ENCODE results near the gene PTPN23.

Gene PTPN23

GRCh38 chr3:47413751-47414150, 32.9 kb downstream of the PTPN23 start:
- H3K36me3 ChIP-seq (ENCODE audit: control insufficient read depth, low read length) = peaks cover 61% of the 10 kb centered on the region
- no peak for TF ChIP-seq CTCF (IDR thresholded peaks at IDR 0.05; ENCODE audit: low read depth, low read length, poor library complexity, severe bottlenecking)
- no peak for TF ChIP-seq EZH2phosphoT487 (IDR thresholded peaks at IDR 0.05; ENCODE audit: borderline replicate concordance, low read length)
- no peaks in the 10 kb centered on the region for H3K79me2 ChIP-seq (ENCODE audit: control insufficient read depth, low read length)
- H3K4me2 ChIP-seq (ENCODE audit: low read length) = no peak overlapping the region
- H3K4me1 ChIP-seq (ENCODE audit: control insufficient read depth, low read length) = no peaks in the 10 kb centered on the region; the same call in 1 of the 2 replicates
- H3K9me2 ChIP-seq (replicated peaks; ENCODE audit: control insufficient read depth, low read length) = no peaks in the 10 kb centered on the region
- H3K27me3 ChIP-seq (ENCODE audit: control insufficient read depth, low read length) = no peaks in the 10 kb centered on the region
- no peak overlapping the region for H3K27ac ChIP-seq (ENCODE audit: low read depth, low read length)
- no peaks in the 10 kb centered on the region for H3F3A ChIP-seq (ENCODE audit: control insufficient read depth, insufficient read depth)
- no peaks in the 10 kb centered on the region for H3K9me3 ChIP-seq (ENCODE audit: control insufficient read depth, insufficient read depth, low read length)
- no peak overlapping the region for H3K4me3 ChIP-seq (ENCODE audit: low read length)
- H4K20me1 ChIP-seq (ENCODE audit: control insufficient read depth, insufficient read depth, low read depth, low read length) = no peaks in the 10 kb centered on the region

GRCh38 chr3:47414161-47414564, 33.3 kb downstream of the PTPN23 start:
- no peaks in the 10 kb centered on the region for H4K20me1 ChIP-seq (ENCODE audit: control insufficient read depth, insufficient read depth, low read depth, low read length)
- H3K4me2 ChIP-seq (ENCODE audit: low read length) = no peak overlapping the region
- H3K27me3 ChIP-seq (ENCODE audit: control insufficient read depth, low read length) = no peaks in the 10 kb centered on the region
- H3K36me3 ChIP-seq (ENCODE audit: control insufficient read depth, low read length) = peaks cover 62% of the 10 kb centered on the region
- no peak overlapping the region for H3K4me3 ChIP-seq (ENCODE audit: low read length)
- H3K79me2 ChIP-seq (ENCODE audit: control insufficient read depth, low read length) = no peaks in the 10 kb centered on the region
- no peaks in the 10 kb centered on the region for H3K9me3 ChIP-seq (ENCODE audit: control insufficient read depth, insufficient read depth, low read length)
- H3K9me2 ChIP-seq (replicated peaks; ENCODE audit: control insufficient read depth, low read length) = no peaks in the 10 kb centered on the region
- no peak for TF ChIP-seq CTCF (IDR thresholded peaks at IDR 0.05; ENCODE audit: low read depth, low read length, poor library complexity, severe bottlenecking)
- TF ChIP-seq EZH2phosphoT487 (IDR thresholded peaks at IDR 0.05; ENCODE audit: borderline replicate concordance, low read length) = no peak
- no peak overlapping the region for H3K27ac ChIP-seq (ENCODE audit: low read depth, low read length)
- H3F3A ChIP-seq (ENCODE audit: control insufficient read depth, insufficient read depth) = no peaks in the 10 kb centered on the region
- peaks cover 4% of the 10 kb centered on the region for H3K4me1 ChIP-seq (ENCODE audit: control insufficient read depth, low read length)

- Histone ChIP-seq H3K79me2 (ENCODE audit: control insufficient read depth, low read length) (no peaks in the 10 kb centered on the region), H3K27ac (ENCODE audit: low read depth, low read length) (no peak overlapping the region), H3K4me3 (ENCODE audit: low read length) (no peak overlapping the region), H3K9me3 (ENCODE audit: control insufficient read depth, insufficient read depth, low read length) (no peaks in the 10 kb centered on the region), H3K4me1 (ENCODE audit: control insufficient read depth, low read length) (peaks cover 6% of the 10 kb centered on the region), H3K4me2 (ENCODE audit: low read length) (no peak overlapping the region), H3K9me2 (replicated peaks; ENCODE audit: control insufficient read depth, low read length) (no peaks in the 10 kb centered on the region), H4K20me1 (ENCODE audit: control insufficient read depth, insufficient read depth, low read depth, low read length) (no peaks in the 10 kb centered on the region), H3K27me3 (ENCODE audit: control insufficient read depth, low read length) (no peaks in the 10 kb centered on the region), H3K36me3 (ENCODE audit: control insufficient read depth, low read length) (peaks cover 66% of the 10 kb centered on the region), H3F3A (ENCODE audit: control insufficient read depth, insufficient read depth) (no peaks in the 10 kb centered on the region)
- TF ChIP-seq CTCF (IDR thresholded peaks at IDR 0.05; ENCODE audit: low read depth, low read length, poor library complexity, severe bottlenecking) = no peak
- no peak for TF ChIP-seq EZH2phosphoT487 (IDR thresholded peaks at IDR 0.05; ENCODE audit: borderline replicate concordance, low read length)
Observed at GRCh38 chr3:47414666-47415587, 34.1 kb downstream of the PTPN23 start.
